A673 (cell line): ENCODE measurements around the gene CAVIN2.

Experiments
- CTCF ChIP-seq: fragments of 300-800, 200-600 bp; sonication (generic); conservative IDR thresholded peaks from 2 replicates; pipeline ENCODE4 v1.5.1; 2017; ENCODE audit warnings: low read depth, mild to moderate bottlenecking, antibody characterized with exemption, low read length, moderate library complexity, mixed read lengths
- EZH2 ChIP-seq: fragments of 200-600 bp; sonication (generic); IDR thresholded peaks from 2 replicates; pipeline ENCODE4 v1.6.1; 2017; ENCODE audit warnings: borderline replicate concordance, low read depth, mild to moderate bottlenecking, mixed read lengths, antibody characterized with exemption, low read length; ENCODE audit not compliant: poor library complexity, severe bottlenecking

- TF ChIP-seq CTCF (no peak), EZH2 (no peak)
Measured at GRCh38 chr2:191869781-191870180, 22.9 kb upstream of the CAVIN2 start.
